HG02943 (cell line): Measurements from ENCODE around the gene SLC41A2.
A peak's percentile ranks its signal among the peaks of the same experiment; 100 is the strongest.

Source experiments
- ATAC-seq: cut with Tn5 transposase; IDR thresholded peaks from one replicate; pipeline ENCODE4 v1.9.1; 2021; ENCODE audit warnings: mild to moderate bottlenecking, low read depth, moderate library complexity; ENCODE audit not compliant: unreplicated experiment

SLC41A2 gene

DNA sequence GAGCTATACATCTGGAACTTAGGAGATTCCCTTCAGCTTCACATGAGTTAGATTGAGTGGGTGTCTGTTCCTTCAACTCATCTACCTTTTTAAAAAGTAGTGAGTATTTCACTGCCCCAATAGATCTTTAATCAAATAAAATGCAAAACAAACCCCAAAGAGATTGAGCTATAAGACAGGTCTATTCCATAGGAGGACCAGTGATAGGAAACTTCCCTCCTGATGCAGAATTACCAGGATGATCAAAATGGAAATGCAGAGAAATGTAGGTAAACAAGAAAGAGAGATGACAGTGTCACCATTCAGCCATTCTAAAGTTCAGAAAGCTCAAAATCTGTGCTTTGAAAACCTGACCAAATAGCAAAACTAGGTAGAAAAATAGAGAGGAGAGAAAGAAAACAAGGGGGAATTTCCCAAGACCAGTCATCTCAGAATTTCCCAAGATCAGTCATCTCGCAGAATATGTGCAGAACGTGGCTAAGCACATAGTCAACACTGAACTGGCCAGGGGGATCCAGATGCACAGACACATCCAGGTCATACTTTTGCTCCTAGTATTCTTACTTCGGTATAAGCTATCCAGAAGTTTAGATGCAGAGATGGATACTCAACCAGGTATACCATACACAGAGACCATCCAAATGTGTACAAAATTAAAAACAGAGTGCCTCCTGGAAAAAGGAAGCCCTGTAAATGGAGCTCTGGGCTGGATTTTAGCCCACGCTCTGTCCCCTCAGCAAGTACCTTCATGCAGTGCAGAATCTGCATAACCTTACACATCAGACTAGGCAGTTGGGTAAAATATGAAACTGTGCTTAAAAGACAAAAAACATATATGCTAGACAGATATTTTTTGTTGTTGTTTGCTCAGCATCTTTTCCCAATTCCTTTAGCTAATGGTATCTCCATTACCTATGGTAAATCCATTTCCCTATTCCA lies 27.4 kb downstream of the SLC41A2 start:
- peak; percentile 74 for ATAC-seq

- ATAC-seq = no peak
Measured at GRCh38 chr12:104929977-104930376, 28.1 kb downstream of the SLC41A2 start.

GRCh38 chr12:104929368-104929767 lies 28.7 kb downstream of the SLC41A2 start:
- no peak for ATAC-seq

GRCh38 chr12:104928036-104928745 lies 29.9 kb downstream of the SLC41A2 start:
- ATAC-seq = no peak

DNA sequence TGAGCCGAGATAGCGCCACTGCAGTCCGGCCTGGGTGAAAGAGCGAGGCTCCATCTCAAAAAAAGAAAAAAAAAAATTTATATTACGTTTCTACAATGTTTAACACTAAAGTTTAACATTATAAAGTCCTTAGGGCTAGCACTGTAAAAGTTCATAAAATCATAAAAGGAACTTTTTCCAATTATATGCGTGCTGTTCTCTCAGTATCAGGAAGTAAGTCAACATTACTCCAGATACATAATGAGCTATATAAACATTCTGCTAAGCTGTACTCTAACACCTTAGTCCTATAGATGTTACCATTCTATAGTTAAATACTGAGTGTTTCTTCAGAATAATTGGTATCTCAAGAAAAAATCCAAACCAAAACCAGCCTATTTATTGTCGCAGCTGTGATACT lies 32.6 kb downstream of the SLC41A2 start:
- ATAC-seq = no peak

DNA sequence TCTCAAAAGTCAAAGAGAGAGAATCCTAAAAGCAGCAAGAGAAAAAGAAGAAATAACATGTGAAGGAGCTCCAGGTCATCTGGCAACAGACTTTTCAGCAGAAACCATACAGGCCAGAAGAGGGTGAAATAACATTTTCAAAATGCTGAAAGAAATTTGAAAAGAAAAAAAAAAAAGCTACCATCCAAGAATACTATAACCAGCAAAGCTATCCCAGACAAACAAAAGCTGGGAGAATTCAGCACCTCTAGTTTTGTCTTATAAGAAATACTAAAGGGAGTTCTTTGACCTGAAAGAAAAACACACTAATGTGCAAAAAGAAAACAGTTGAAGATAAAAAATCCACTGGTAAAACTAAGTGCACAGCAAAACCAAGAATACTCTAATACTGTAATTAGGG lies 36.8 kb downstream of the SLC41A2 start:
- no peak for ATAC-seq

GRCh38 chr12:104911942-104912341 lies 46.1 kb downstream of the SLC41A2 start:
- no peak for ATAC-seq

DNA sequence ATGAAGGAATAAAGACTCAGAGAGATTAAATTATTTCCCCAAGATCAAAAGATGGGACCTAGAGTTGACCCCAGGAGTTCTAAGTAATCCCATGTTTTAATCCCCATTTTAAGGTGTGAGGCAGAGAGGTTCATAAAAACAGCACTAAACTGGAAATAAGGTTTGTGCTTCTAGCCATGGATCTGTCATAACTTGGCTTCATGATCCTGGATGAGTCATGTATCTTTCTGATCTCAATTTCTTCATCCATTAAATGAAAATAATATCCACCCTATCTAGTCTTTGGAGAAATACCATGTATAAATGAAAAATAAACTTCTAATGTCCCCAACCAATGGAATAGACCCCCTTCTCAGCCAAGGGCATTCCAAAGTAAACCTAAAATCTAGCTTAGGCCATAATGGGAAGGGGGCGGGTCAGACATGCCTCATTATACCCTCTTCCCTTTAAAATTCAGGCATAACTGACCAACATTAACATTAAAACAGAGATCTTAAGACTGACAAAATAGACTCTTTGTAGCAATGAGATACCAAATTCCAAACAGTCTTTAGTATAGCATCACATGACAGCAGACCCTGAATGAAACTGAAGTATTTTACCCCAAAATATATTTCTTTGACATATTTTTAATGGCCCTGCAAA lies 47.8 kb downstream of the SLC41A2 start:
- no peak for ATAC-seq

DNA sequence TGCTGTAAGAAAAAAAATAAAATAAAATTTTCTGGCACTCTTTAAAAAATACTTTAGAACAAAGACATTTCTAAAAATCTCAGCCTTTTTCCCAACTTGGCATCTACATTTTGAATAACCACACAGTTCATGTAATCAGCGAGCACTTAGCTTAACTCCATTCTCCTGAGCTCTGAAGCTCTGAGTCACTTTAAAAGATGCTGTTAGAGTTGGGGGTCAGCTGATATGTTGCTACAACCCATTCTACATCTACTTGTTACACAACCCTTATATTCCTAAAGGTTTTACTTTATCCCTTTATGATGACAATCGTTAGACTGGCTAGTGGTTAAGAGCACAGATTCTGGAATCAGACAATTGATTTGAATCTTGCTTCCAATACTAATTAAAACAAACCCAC lies 48.3 kb downstream of the SLC41A2 start:
- ATAC-seq = no peak
